GM21381 (cell line): ENCODE measurements around the gene MEOX1.

Experiments used
- ATAC-seq: cut with Tn5 transposase; IDR thresholded peaks from one replicate; pipeline ENCODE4 v1.9.1; 2021; ENCODE audit warnings: mild to moderate bottlenecking, moderate library complexity; ENCODE audit not compliant: unreplicated experiment

MEOX1 gene

GRCh38 chr17:43597624-43598356 lies 63.9 kb downstream of the MEOX1 start:
- ATAC-seq: no peak

DNA sequence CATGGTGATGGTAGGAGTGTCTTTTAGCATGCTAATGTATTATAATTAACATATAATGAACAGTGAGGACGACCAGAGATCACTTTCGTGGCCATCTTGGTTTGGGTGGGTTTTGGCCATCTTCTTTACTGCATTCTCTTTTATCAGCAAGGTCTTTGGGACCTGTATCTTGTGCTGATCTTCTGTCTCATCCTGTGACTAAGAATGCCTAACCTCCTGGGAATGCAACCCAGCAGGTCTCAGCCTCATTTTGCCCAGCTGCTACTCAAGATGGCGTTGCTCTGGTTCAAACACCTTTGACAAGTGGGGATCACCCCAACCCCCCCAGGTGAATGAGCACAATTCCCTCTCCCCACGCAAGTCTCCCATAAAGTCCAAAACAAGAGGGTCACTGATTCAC lies 66.3 kb downstream of the MEOX1 start:
- ATAC-seq: no peak

DNA sequence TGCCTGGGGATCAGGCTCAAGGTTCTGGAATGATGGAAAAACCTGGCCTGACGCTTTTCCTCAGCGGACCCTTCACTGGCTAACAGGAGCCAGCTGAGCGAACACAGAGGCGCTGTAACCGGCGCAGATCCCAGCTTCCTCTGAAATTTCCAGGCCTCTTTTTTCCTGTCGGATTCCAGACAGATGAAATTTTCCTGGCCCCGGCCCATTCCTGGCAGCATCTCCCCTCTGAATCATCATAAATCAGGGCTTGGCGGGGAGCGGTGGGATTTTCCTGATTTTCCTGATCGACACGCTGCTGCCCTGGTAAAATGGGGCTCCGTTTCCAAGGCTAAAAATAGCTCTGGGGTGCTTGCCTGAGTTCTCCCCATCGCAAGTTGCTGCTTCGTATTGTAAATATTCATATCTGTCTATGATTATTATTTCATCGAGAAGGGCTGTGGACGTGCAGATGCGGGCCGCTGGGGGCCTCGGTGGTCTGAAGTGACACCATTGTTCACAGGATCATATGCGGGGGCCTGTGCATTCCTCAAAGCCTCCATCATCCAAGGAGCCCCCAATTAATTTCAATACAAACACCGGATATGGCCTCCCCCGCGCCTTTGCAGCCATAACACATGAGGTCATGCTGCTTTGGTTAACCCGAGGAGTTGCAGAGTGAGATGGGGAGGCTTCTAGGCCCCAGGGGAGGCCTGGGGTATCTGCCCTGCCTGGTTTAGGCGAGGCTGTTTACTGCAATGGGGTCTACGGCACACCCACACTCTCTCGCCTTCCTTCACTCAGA lies 69.8 kb downstream of the MEOX1 start:
- ATAC-seq: no peak

DNA sequence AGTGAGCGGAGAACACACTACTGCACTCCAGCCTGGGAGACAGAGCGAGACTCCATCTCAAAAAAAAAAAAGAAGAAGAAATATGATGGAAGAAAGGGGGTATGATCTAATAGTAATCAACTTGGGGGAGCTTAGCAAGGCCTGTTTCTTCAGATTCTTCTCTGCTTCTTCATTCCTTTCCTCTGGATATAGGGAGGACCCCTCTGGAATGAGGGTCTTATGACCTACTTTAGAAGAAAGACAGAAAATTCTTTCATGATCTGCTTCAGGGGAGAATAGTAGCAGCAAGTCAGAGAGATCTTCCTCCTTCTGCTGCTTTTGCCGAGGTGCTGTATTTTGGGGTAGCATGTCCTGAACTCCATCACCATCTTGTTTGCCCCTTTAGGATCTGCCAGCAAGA lies 70.7 kb downstream of the MEOX1 start:
- no peak for ATAC-seq
